NCI-H82 treated with DMSO at 0.1 percent for 48 hours (cell line): ENCODE results near the gene TTC16.
"Not testable (repeated sequence)": the region's sequence is repeated elsewhere in the genome, so short reads cannot be mapped to it uniquely, and the experiment has no call there.

Experiments used
- DNase-seq: peaks from one replicate; lab custom pipeline; 2025; ENCODE audit not compliant: unreplicated experiment; lab: John Stamatoyannopoulos, UW

TTC16 gene

GRCh38 chr9:127767909-127768331 is 52.0 kb downstream of the TTC16 start:
- DNase-seq, result no peak

- no peak for DNase-seq
Measured at GRCh38 chr9:127768698-127769097, 52.8 kb downstream of the TTC16 start.

GRCh38 chr9:127769101-127769500 is 53.2 kb downstream of the TTC16 start:
- DNase-seq, result no peak

- DNase-seq, result no peak
Measured at GRCh38 chr9:127769929-127770582, 54.2 kb downstream of the TTC16 start.

- DNase-seq, result no peak
Measured at GRCh38 chr9:127770583-127770904, 54.7 kb downstream of the TTC16 start.

- DNase-seq, result peak; percentile 95
Measured at GRCh38 chr9:127770905-127771569, 55.2 kb downstream of the TTC16 start.

- no peak for DNase-seq
Measured at GRCh38 chr9:127771570-127772189, 55.8 kb downstream of the TTC16 start.

- DNase-seq, result no peak
Measured at GRCh38 chr9:127772603-127773002, 56.7 kb downstream of the TTC16 start.

GRCh38 chr9:127773272-127773671 is 57.4 kb downstream of the TTC16 start:
- no peak for DNase-seq

GRCh38 chr9:127773981-127774380 is 58.1 kb downstream of the TTC16 start:
- no peak for DNase-seq

GRCh38 chr9:127776195-127776923 is 60.5 kb downstream of the TTC16 start:
- no peak for DNase-seq

- no peak for DNase-seq
Measured at GRCh38 chr9:127776924-127777289, 61.0 kb downstream of the TTC16 start.

GRCh38 chr9:127777368-127777980 is 61.6 kb downstream of the TTC16 start:
- no peak for DNase-seq

- DNase-seq, result no peak
Measured at GRCh38 chr9:127778280-127779135, 62.6 kb downstream of the TTC16 start, which contains the start of gene SH2D3C. Gene SH2D3C, minus strand, starts transcription at chr9:127778666. Its CDS starts 39 bp downstream, at chr9:127778627.

GRCh38 chr9:127779136-127779981 is 63.5 kb downstream of the TTC16 start:
- DNase-seq, result no peak

- no peak for DNase-seq
Measured at GRCh38 chr9:127780126-127780885, 64.4 kb downstream of the TTC16 start.

GRCh38 chr9:127780909-127781308 is 65.0 kb downstream of the TTC16 start:
- DNase-seq, result not testable (repeated sequence)
